Gastroesophageal sphincter (tissue), 3 donors: ENCODE measurements around the gene ADGRG1.

ENCODE experiments used
- CTCF ChIP-seq, 4 experiments: fragments of 200-600 bp in 2 of 4; fragments of 450-650 bp in 2 of 4; sonication (generic) in 1 of 4; IDR thresholded peaks; one replicate each; pipeline ENCODE4 v1.5.1; 2017 to 2019; ENCODE audit warnings: antibody characterized with exemption in 4 of 4, mild to moderate bottlenecking in 2 of 4, moderate library complexity in 2 of 4
- EP300 ChIP-seq: sonication (generic); formaldehyde crosslinking; IDR thresholded peaks from one replicate; pipeline ENCODE4 v1.6.1; 2017; ENCODE audit warnings: antibody characterized with exemption, mild to moderate bottlenecking
- POLR2A ChIP-seq, 2 donors: fragments of 450-650 bp; IDR thresholded peaks; one replicate each; pipeline ENCODE4 v1.6.1; 2017; ENCODE audit warnings: antibody characterized with exemption in 2 of 2, mild to moderate bottlenecking in 2 of 2, moderate library complexity in 1 of 2
- POLR2AphosphoS5 ChIP-seq: sonication (generic); formaldehyde crosslinking; IDR thresholded peaks from one replicate; pipeline ENCODE4 v1.6.1; 2017; ENCODE audit warnings: antibody characterized with exemption

GRCh38 chr16:57642160-57643135 is 14.0 kb downstream of the ADGRG1 start:
- TF ChIP-seq POLR2A (IDR thresholded peaks at IDR 0.05) (no peak), CTCF (IDR thresholded peaks at IDR 0.05) (no peak), POLR2AphosphoS5 (no peak), EP300 (no peak)
